GM19467 (cell line): ENCODE results near the gene FNDC3B.

Experiments used
- ATAC-seq: cut with Tn5 transposase; IDR thresholded peaks from one replicate; pipeline ENCODE4 v1.9.1; 2021; ENCODE audit warnings: mild to moderate bottlenecking, moderate library complexity; ENCODE audit not compliant: unreplicated experiment

The FNDC3B gene

DNA sequence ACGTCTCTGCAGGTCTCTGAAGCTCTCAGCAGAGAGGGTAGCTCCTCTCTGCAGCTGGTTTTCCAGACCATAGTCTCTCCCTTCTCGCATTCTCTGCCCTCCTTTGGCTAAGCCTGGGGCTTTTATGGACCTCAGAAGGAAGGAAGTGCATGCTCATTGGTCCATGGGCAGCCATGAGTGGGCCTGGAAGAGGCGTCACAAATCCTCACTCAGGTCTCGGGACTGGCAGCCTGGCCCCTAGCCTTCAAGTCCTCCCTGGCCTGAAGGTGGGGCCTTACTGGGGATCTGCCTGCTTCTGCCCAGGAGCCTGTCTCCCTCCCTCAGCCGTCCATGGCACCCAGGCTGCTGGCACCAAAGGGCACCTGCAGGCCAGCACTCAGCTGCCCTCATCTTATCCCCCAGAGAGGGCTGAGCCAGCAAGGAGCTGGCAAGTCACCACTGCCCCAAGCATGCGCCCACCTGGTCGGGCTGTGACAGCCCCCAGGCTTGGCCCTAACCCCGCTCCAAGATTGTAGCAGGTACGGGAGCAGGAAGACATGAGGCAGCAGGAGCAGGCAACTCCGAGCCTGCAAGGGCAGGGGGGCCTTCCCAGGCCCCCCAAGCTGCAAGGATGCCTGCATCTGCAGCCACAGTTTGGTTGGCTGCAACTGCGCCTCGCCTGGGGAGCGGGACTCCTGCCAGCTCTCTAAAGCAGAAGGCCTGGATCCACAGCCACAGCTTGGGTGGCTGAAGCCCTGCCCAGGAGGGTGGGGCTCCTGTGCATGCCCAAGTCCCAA, 371.5 kb downstream of the FNDC3B start:
- ATAC-seq, result no peak

DNA sequence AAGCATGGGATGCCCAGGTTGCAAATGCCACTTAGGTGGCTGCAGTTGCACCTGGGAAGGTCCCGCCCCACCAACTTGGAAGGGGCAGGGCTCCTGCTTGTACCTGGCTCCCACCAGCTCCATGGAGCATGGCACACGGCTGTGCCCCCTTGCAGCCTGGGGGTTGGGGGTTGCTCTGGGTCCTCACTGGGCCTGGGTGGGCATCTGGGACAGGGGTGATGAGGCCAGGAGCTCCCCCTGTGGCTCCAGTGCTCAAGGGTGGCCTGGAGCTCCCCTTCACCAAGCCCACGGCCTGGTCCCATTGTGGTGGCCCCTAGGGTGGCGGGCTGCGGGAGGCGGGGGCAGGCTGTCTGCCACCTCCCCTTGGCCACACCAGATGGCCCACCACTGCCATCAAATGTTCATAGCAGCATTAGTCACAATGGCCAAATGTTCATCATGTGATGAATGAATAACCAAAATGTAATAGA, 372.1 kb downstream of the FNDC3B start:
- ATAC-seq, result no peak

- ATAC-seq, result no peak
Observed at GRCh38 chr3:172415323-172415722, 375.9 kb downstream of the FNDC3B start.

DNA sequence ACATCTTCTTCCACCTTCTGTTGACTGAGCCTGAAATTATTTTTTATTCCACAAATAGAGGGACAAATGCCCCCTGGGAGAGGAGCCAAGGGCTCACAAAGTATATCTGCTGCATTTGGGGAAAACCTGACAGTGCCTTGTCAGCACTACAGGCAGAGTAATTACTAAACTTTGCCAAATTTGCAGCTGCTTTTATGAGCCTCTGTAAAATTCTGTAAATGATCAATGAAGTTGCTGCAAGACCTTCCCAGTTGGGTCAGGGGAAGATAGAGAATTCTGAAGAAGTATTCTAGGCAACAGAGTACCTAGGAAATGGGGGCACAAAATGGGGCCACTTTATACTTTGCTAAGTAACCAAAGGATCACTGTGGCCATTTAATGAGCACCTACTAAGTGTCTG, 398.3 kb downstream of the FNDC3B start:
- ATAC-seq, result no peak

DNA sequence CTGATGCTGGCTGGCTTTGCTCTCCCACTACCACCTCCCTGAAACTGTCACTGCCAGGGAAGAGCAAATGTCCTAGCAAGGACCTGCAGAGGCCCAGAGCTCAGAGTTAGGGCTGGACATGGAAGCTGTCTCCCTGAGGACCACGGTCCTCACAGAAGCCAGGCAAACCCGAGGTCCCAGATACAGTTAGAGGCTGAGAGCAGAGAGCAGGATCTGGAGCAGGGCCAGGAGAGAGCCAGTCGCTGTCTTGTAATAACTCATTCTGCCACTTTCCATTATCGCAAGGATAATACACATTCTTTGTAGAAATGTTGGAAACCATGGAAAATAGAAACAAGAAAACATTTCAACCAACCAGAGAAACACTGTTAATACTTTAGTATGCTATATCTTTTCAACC, 398.8 kb downstream of the FNDC3B start:
- ATAC-seq, result no peak

DNA sequence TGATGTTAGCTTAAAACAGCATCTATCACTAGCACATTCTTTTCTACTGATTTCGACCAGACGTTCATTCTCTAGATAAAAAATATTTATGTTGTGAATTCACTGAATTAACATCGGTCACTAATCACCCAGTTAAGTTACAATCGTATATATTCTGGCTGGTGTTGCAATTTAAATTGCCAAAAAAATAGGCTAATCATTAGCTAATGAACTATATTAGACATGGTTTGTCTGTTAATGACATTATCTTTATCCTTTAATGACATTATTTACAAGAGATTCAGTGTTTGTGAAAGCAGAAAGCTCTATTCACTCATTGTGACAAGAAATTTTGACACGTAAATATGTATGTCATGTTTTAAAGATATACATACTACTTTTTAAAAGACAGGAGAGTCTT, 402.2 kb downstream of the FNDC3B start:
- ATAC-seq, result no peak

- ATAC-seq, result no peak
Observed at GRCh38 chr3:172442606-172443005, 403.2 kb downstream of the FNDC3B start.

- no peak for ATAC-seq
Observed at GRCh38 chr3:172444821-172445220, 405.4 kb downstream of the FNDC3B start.

- no peak for ATAC-seq
Observed at GRCh38 chr3:172446198-172446597, 406.8 kb downstream of the FNDC3B start.

- no peak for ATAC-seq
Observed at GRCh38 chr3:172447611-172448579, 408.5 kb downstream of the FNDC3B start, which contains the start of gene GHSR. GHSR (minus strand) TSS chr3:172448456; CDS start chr3:172448413, 43 bp downstream.

- no peak for ATAC-seq
Observed at GRCh38 chr3:172448661-172449465, 409.5 kb downstream of the FNDC3B start.

GRCh38 chr3:172449466-172450149, 410.2 kb downstream of the FNDC3B start:
- ATAC-seq, result no peak
